GM21786 (cell line): Measurements from ENCODE around the gene OLFML2A.
"Not testable (repeated sequence)": the region's sequence is repeated elsewhere in the genome, so short reads cannot be mapped to it uniquely, and the experiment has no call there.

Experiments
- ATAC-seq: cut with Tn5 transposase; IDR thresholded peaks from one replicate; pipeline ENCODE4 v1.9.1; 2021; ENCODE audit not compliant: unreplicated experiment

The OLFML2A gene

GRCh38 chr9:124776954-124777648, at the start of gene OLFML2A:
Gene OLFML2A, plus strand, starts transcription at chr9:124777133. Its CDS starts 138 bp downstream, at chr9:124777271.
- no peak for ATAC-seq

DNA sequence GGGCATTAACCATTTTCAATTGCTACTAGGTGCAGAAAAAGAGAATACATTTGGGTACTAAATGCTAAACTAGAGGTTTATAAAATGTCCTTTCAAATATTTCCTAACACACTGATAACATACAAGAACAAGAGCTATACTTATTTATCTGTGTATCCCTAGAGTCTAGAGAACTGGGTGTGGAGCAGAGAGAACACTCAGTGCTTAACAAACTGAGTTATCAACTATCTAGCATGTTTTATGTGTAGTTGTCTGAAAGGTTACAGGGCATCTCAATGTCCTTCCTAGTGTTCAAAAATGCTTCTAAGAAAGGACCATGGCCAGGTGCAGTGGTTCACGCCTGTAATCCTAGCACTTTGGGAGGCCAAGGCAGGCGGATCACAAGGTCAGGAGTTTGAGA, 46.2 kb upstream of the OLFML2A start:
- ATAC-seq = no peak

GRCh38 chr9:124733964-124734740, 42.8 kb upstream of the OLFML2A start:
- no peak for ATAC-seq

- not testable (repeated sequence) for ATAC-seq
Measured at GRCh38 chr9:124734741-124735083, 42.2 kb upstream of the OLFML2A start.

- ATAC-seq = no peak
Measured at GRCh38 chr9:124735121-124735520, 41.8 kb upstream of the OLFML2A start.

- not testable (repeated sequence) for ATAC-seq
Measured at GRCh38 chr9:124738075-124738474, 38.9 kb upstream of the OLFML2A start.

DNA sequence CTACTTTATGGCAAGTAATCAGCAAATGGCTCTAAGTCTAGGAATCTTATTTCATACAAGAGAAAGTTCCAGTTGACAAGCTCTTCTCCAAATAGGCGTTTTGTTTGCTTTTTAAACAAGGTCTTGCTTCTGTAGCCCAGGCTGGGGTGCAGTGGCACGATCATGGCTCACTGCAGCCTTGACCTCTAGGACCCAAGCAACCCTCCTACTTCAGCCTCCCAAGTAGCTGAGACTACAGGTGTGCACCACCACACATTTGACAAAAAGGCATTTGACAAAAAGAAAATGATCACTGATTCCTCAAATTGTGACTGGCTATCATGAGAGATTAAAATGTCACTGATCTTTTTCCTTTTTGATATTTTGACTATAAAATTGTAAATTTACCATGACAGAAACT, 37.6 kb upstream of the OLFML2A start:
- ATAC-seq = no peak

DNA sequence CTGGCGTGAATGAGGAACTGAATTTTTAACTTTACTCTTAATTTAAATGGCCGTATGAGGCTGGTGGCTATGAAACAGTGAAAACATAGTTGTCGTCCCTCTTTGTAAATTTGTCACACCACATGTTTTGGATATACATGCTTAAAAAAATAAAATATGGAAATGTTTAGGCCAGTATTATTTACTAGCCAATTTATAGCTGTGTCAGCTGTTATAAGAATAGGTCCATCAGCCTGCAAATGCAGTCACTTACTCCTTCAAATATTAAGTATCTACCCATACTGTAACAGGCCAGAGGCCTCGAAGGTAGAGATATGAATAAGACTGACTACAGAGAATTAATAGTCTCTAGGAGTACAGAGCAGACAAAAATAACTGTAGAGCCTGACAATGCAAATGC, 35.8 kb upstream of the OLFML2A start:
- ATAC-seq = no peak

GRCh38 chr9:124741662-124742061, 35.3 kb upstream of the OLFML2A start:
- ATAC-seq = no peak

GRCh38 chr9:124742940-124743339, 34.0 kb upstream of the OLFML2A start:
- no peak for ATAC-seq

DNA sequence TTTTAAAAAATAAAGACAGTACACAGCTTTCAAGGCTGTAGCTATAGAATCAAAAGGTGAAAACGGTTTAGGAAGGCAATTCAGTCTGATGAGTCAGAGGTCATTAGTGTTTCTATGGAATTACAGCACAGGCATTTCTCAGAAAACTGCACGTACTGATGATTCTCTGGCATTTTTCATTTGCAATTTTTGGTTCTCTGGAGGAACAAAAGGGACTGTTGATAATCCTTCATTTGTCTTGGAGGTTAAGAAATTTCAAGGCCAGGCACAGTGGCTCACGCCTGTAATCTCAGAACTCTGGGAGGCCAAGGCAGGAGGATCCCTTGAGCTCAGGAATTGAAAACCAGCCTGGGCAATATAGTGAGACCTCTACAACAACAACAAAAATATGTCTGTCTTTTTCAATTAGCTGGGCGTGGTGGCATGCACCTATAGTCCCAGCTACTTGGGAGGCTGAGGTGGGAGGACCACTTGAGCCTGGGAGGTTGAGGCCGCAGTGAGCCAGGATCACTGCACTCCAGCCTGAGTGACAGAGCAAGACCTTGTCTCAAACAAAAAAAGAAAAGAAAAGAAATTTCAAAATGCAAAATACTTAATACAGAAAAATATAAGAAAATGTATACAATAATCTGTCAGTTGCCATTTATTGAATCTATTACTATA, 33.1 kb upstream of the OLFML2A start:
- no peak for ATAC-seq

GRCh38 chr9:124747065-124747464, 29.9 kb upstream of the OLFML2A start:
- no peak for ATAC-seq

- ATAC-seq = no peak
Measured at GRCh38 chr9:124749284-124749683, 27.6 kb upstream of the OLFML2A start.

DNA sequence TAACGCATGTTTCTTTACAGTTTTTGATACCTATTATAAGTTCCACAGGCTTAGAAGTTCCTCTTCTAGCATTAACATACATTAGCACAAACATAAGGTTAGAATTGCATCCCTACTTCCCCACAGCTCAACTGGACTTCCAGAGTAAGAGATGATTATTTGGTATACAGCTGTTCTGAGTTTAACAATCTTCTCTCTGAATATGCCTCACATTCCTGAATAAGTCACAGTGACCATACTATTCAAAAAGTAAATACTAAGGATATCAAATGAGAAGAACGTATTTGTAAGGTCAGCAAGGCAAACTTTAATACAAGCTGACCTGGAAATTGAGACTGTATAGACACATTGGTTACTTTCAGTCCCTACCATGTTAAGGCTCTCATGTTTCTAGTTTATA, 27.2 kb upstream of the OLFML2A start:
- no peak for ATAC-seq

- ATAC-seq = no peak
Measured at GRCh38 chr9:124752967-124753366, 24.0 kb upstream of the OLFML2A start.

GRCh38 chr9:124754289-124754688, 22.6 kb upstream of the OLFML2A start:
- no peak for ATAC-seq

DNA sequence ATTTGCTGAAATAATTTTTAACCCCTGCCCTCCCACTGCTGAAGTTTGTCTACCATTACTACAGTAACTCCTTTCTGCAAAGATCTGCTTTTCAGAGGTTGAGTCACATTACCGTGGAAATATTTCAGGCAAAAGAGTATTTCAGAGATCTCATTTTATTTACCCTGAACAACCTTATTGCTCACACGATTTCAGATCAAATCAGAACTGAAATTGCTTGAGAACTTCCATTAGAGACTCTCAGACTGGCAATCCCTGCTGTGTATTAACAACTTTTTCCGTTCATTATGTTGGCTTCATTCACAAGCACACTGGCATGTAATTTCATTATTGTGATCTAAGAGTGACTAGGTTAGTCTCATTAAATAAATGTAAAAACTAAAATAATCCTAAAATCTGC, 21.9 kb upstream of the OLFML2A start:
- ATAC-seq = no peak

- ATAC-seq = no peak
Measured at GRCh38 chr9:124756011-124756410, 20.9 kb upstream of the OLFML2A start.

- ATAC-seq = no peak
Measured at GRCh38 chr9:124757616-124758015, 19.3 kb upstream of the OLFML2A start.

- ATAC-seq = no peak
Measured at GRCh38 chr9:124758061-124758460, 18.9 kb upstream of the OLFML2A start.

DNA sequence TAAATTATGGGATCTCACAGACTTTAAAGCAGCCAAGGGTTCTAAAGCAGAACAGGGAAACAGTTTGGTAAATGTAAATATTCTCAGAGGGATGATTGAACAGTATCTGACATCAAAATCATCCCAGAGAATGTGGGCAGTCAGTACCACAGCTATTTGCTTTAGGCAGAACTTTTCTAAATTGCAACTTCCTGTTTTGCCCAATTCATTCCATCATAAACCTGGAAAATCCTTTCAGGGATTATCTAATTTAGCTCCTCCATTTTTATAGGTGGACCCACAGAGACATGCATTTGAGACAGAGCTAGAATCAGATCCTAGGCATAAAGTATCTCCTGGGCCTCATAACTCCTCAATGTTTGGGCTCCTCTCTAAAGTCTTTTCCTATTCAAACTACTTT, 18.2 kb upstream of the OLFML2A start:
- ATAC-seq = no peak

- ATAC-seq = no peak
Measured at GRCh38 chr9:124759327-124759726, 17.6 kb upstream of the OLFML2A start.
